K562 (cell line): ENCODE data around the gene IL15RA. TPM values are rescaled to one million over a fixed set of nuclear protein-coding genes. Genes with fewer than 3 reads are reported as not detected.

ENCODE experiments used
- ATAC-seq: fragments of 200-7000 bp; cut with Tn5 transposase; 3 replicates; pipeline ENCODE4 v1.9.1; 2020; ENCODE audit warnings: moderate library complexity
- BruUV-seq: library from RNA; stranded (reverse); fragments of 400-500 nt; replicated peaks from 2 replicates; lab custom pipeline; 2021; lab: Mats Ljungman, UMichigan
- CTCF ChIA-PET: fragments of 300-600 bp; formaldehyde crosslinking; extraction: SDS; loops from one replicate; lab custom pipeline; 2021; ENCODE audit warnings: low intra/inter-chr PET ratio; lab: Yijun Ruan, JAX
- POLR2A ChIA-PET: fragments of 300-600, 350-650 bp; sonication (Branson Sonifier 250); formaldehyde crosslinking; extraction: SDS; loops from one replicate; lab custom pipeline; 2021; ENCODE audit warnings: antibody characterized with exemption, inconsistent platforms; lab: Yijun Ruan, JAX
- DNase-seq, 4 experiments: peaks; one replicate each; pipeline versions ENCODE4 v3.0.0 to v3.0.0-alpha.2; 2011 to 2018; ENCODE audit warnings: low spot score in 3 of 4, mixed read lengths in 3 of 4; ENCODE audit errors: extremely low read depth in 1 of 4
- FAIRE-seq: peaks from 2 replicates; lab custom pipeline; 2011; peaks lifted over from hg19 to GRCh38; lab: Jason Lieb, UNC
- H2AFZ ChIP-seq: 2 replicates; pipeline ENCODE4 v1.6.0; 2011; ENCODE audit warnings: low read depth, low read length, control low read depth, inconsistent platforms
- H3K27ac ChIP-seq: fragments of 200-600 bp; 3 replicates; pipeline ENCODE4 v1.8.0; 2011; ENCODE audit warnings: low read depth, mild to moderate bottlenecking, control low read depth, inconsistent platforms, low read length, moderate library complexity, mixed read lengths; ENCODE audit errors: extremely low read depth
- H3K27me3 ChIP-seq, 2 experiments: fragments of 300-600 bp in 1 of 2; 2 replicates in 1 of 2; 3 replicates in 1 of 2; pipeline versions ENCODE4 v1.6.0 to v1.8.0; 2011; ENCODE audit warnings: inconsistent platforms in 2 of 2, low read length in 2 of 2, mild to moderate bottlenecking in 1 of 2, mixed read lengths in 1 of 2, moderate library complexity in 1 of 2; ENCODE audit not compliant: control insufficient read depth in 2 of 2, insufficient read depth in 2 of 2
- H3K36me3 ChIP-seq: fragments of 300-600 bp; 3 replicates; pipeline ENCODE4 v1.8.0; 2011; ENCODE audit warnings: mild to moderate bottlenecking, low read length, inconsistent platforms; ENCODE audit not compliant: control insufficient read depth, insufficient read depth
- H3K4me1 ChIP-seq, 2 experiments: fragments of 200-600 bp in 1 of 2; replicated peaks in 1 of 2; 2 replicates in 1 of 2; 3 replicates in 1 of 2; pipeline versions ENCODE4 v1.5.1 to v1.8.0; 2011; ENCODE audit warnings: inconsistent platforms in 2 of 2, low read length in 2 of 2, mild to moderate bottlenecking in 1 of 2, mixed read lengths in 1 of 2, moderate library complexity in 1 of 2; ENCODE audit not compliant: control insufficient read depth in 2 of 2, insufficient read depth in 2 of 2
- H3K4me2 ChIP-seq: 2 replicates; pipeline ENCODE4 v1.6.1; 2011; ENCODE audit warnings: low read length, control low read depth, inconsistent platforms, mixed read lengths; ENCODE audit not compliant: insufficient read depth
- H3K4me3 ChIP-seq: fragments of 200-600 bp; sonication (generic), shearing (Covaris generic); 2 replicates; pipeline ENCODE4 v1.5.1; 2016; ENCODE audit warnings: control low read depth, inconsistent platforms
- H3K79me2 ChIP-seq: fragments of 200-600 bp; 3 replicates; pipeline ENCODE4 v1.8.0; 2011; ENCODE audit warnings: low read length, inconsistent platforms; ENCODE audit not compliant: control insufficient read depth, insufficient read depth
- H3K9ac ChIP-seq, 2 experiments: 2 replicates each; pipeline versions ENCODE4 v1.6.0 to v1.6.1; 2011; ENCODE audit warnings: low read depth in 2 of 2, low read length in 2 of 2, control low read depth in 1 of 2, inconsistent platforms in 1 of 2, mild to moderate bottlenecking in 1 of 2, mixed read lengths in 1 of 2; ENCODE audit not compliant: insufficient read depth in 1 of 2
- H3K9me1 ChIP-seq: one replicate; pipeline ENCODE4 v1.6.0; 2011; ENCODE audit warnings: inconsistent platforms, mild to moderate bottlenecking, low read length, moderate library complexity; ENCODE audit not compliant: control insufficient read depth, insufficient read depth
- H3K9me3 ChIP-seq: replicated peaks from 2 replicates; pipeline ENCODE4 v1.5.1; 2011; ENCODE audit warnings: low read depth, low read length, inconsistent platforms; ENCODE audit not compliant: control insufficient read depth, insufficient read depth
- H4K20me1 ChIP-seq: replicated peaks from 2 replicates; pipeline ENCODE4 v1.6.1; 2011; ENCODE audit warnings: low read length, inconsistent platforms, mixed read lengths; ENCODE audit not compliant: control insufficient read depth, insufficient read depth
- ARHGAP35 ChIP-seq: fragments of 450-650 bp; IDR thresholded peaks from 2 replicates; pipeline ENCODE4 v1.6.1; 2018; ENCODE audit not compliant: partially characterized antibody
- CHD1 ChIP-seq: fragments of 200-600 bp; sonication (generic); IDR thresholded peaks from one replicate; pipeline ENCODE4 v1.6.1; 2012; ENCODE audit warnings: mild to moderate bottlenecking, moderate library complexity, low read length, inconsistent platforms
- FUS ChIP-seq: fragments of 200-400 bp; formaldehyde crosslinking; optimal IDR thresholded peaks from 2 replicates; pipeline ENCODE3; 2017; ENCODE audit warnings: low read depth, low read length
- HIVEP1 ChIP-seq: fragments of 250-450 bp; sonication (Bioruptor Pico); IDR thresholded peaks from 2 replicates; pipeline ENCODE4 v1.4.0; 2020; ENCODE audit warnings: mild to moderate bottlenecking
- PTRF ChIP-seq: fragments of 450-650 bp; IDR thresholded peaks from 2 replicates; pipeline ENCODE4 v1.6.1; 2016; ENCODE audit warnings: mild to moderate bottlenecking, missing genetic modification characterization, missing compliant biosample characterization
- RBBP5 ChIP-seq: fragments of 200-600 bp; sonication (generic); IDR thresholded peaks from 2 replicates; pipeline ENCODE4 v1.6.1; 2012; ENCODE audit warnings: borderline replicate concordance, mild to moderate bottlenecking, low read length, control low read depth, inconsistent platforms; ENCODE audit not compliant: insufficient read depth, poor library complexity, severe bottlenecking
- TAF9B ChIP-seq: fragments of 450-650 bp; IDR thresholded peaks from 2 replicates; pipeline ENCODE4 v1.6.1; 2018; ENCODE audit warnings: mild to moderate bottlenecking; ENCODE audit not compliant: partially characterized antibody
- ZNF140 ChIP-seq: fragments of 250-450 bp; sonication (Bioruptor Pico); IDR thresholded peaks from 2 replicates; pipeline ENCODE4 v1.8.0; 2021; ENCODE audit warnings: moderate library complexity, mild to moderate bottlenecking, inconsistent platforms
- ZNF668 ChIP-seq: fragments of 250-450 bp; sonication (Bioruptor Pico); IDR thresholded peaks from 2 replicates; pipeline ENCODE4 v1.8.0; 2022; ENCODE audit warnings: mild to moderate bottlenecking, inconsistent platforms
- ZNF778 ChIP-seq: fragments of 450-650 bp; formaldehyde crosslinking; IDR thresholded peaks from 2 replicates; pipeline ENCODE4 v1.4.0; 2020; ENCODE audit warnings: mild to moderate bottlenecking, moderate library complexity
- WGBS: fragments of 100-300 bp; shearing (Covaris generic); methylation state at CpG from one replicate; pipeline ENCODE4 v1.1.6; 2016; ENCODE audit warnings: low coverage, mixed read lengths; ENCODE audit not compliant: insufficient coverage; ENCODE audit errors: missing lambda C conversion rate; 5-methylcytosine and 5-hydroxymethylcytosine counted together
- in situ Hi-C: fragments of 300-500 bp; cut with MboI; formaldehyde crosslinking; loops from 4 replicates; pipeline ENCODE4 v1.15.0; 2018; ENCODE audit warnings: inconsistent platforms, mixed read lengths
- intact Hi-C: fragments of 100-400 bp; cut with micrococcal nuclease; formaldehyde crosslinking; loops from 2 replicates; pipeline ENCODE4 v1.14.2; 2022
- polyA plus RNA-seq, 8 experiments: library from polyadenylated mRNA; depleted of rRNA in 4 of 8; stranded (reverse) in 5 of 8; unstranded in 3 of 8; fragments of >200 nt; fragmentation: Nextera tagmentation in 2 of 8; fragmentation: Illumina TruSeq in 1 of 8; extraction: Ambion mirVana in 2 of 8; extraction: Trizol in 1 of 8; gene quantifications; 2 replicates each; pipeline versions ENCODE4 v1.2.1 to v1.2.3, GENCODE V29; 2011 to 2014; ENCODE audit warnings: inconsistent platforms in 1 of 8, missing spikeins in 1 of 8
- total RNA-seq, 7 experiments: library from RNA; depleted of rRNA in 6 of 7; stranded (reverse); fragments of >200 nt in 6 of 7; fragmentation: Illumina TruSeq in 2 of 7; extraction: Trizol in 2 of 7; gene quantifications; 2 replicates each; pipeline versions ENCODE4 v1.2.1 to v1.2.3, GENCODE V29; 2011 to 2021; ENCODE audit warnings: low replicate concordance in 1 of 7

Gene IL15RA
- total and polyA plus RNA-seq, 9 of the 15 experiments (the other 6 are each of a cell fraction or from before 2014, with no cell fraction given): 1.2 to 11.7 (median 8.0) TPM

GRCh38 chr10:5985029-5985428 is 7.7 kb upstream of the IL15RA start:
- H3K9me3 ChIP-seq: no peaks in the 10 kb centered on the region
- H3K27ac ChIP-seq: no peak overlapping the region
- peaks cover 14 to 29% of the 10 kb centered on the region in 2 experiments; a peak in 4 of 5 replicates for H3K4me1 ChIP-seq
- no peak for TF ChIP-seq TAF9B
- TF ChIP-seq RBBP5: no peak
- BruUV-seq: no TSS peak
- in situ Hi-C loops (no loop called here), intact Hi-C loops (no loop called here)
- no peaks in the 10 kb centered on the region for H3K27me3 ChIP-seq
- WGBS: 56% methylated on average over 4 of the region's 5 CpGs
- no peak overlapping the region for H3K4me3 ChIP-seq
- DNase-seq (no peak), FAIRE-seq (no peak), ATAC-seq (no peak)
- CTCF ChIA-PET: no interaction called here
- H3K9ac ChIP-seq: no peak overlapping the region
- H3K79me2 ChIP-seq: no peaks in the 10 kb centered on the region
- H3K36me3 ChIP-seq: no peaks in the 10 kb centered on the region
- no peaks in the 10 kb centered on the region for H3K9me1 ChIP-seq
- no peak overlapping the region for H3K4me2 ChIP-seq
- no peak overlapping the region for H2AFZ ChIP-seq
- POLR2A ChIA-PET: no interaction called here
- H4K20me1 ChIP-seq: no peaks in the 10 kb centered on the region

GRCh38 chr10:5983774-5984173 is 6.4 kb upstream of the IL15RA start:
- in situ Hi-C loops (no loop called here), intact Hi-C loops (no loop called here)
- Histone ChIP-seq H3K36me3 (no peaks in the 10 kb centered on the region), H3K79me2 (no peaks in the 10 kb centered on the region), H3K4me3 (no peak overlapping the region), H3K4me2 (no peak overlapping the region), H3K27me3 (no peaks in the 10 kb centered on the region), H2AFZ (peak overlapping the region; percentile 41; the same call in 1 of the 2 replicates), H3K4me1 (peaks cover 14 to 29% of the 10 kb centered on the region in 2 experiments; a peak in 4 of 5 replicates), H3K9ac (no peak overlapping the region), H4K20me1 (no peaks in the 10 kb centered on the region), H3K9me1 (no peaks in the 10 kb centered on the region), H3K9me3 (no peaks in the 10 kb centered on the region), H3K27ac (no peak overlapping the region)
- BruUV-seq: no TSS peak
- FAIRE-seq: no peak
- POLR2A ChIA-PET: no interaction called here
- WGBS: 52% methylated on average over 9 of the region's 9 CpGs
- ATAC-seq: no peak
- TF ChIP-seq ZNF140 (CRISPR knock-in tag): no peak
- no peak for TF ChIP-seq HIVEP1 (CRISPR knock-in tag)
- TF ChIP-seq CHD1: no peak
- TF ChIP-seq PTRF (tag): no peak
- TF ChIP-seq FUS: no peak
- TF ChIP-seq ARHGAP35: no peak
- TF ChIP-seq ZNF778: no peak
- TF ChIP-seq ZNF668 (CRISPR knock-in tag): no peak
- DNase-seq: no peak
- CTCF ChIA-PET: no interaction called here
